Activated naive CD8-positive, alpha-beta T cell treated with anti-CD3 and anti-CD28 coated beads, Interleukin-2, amount 50 U/mL, for 16 hours (primary cell): Measurements from ENCODE around the gene PIK3C2G.
"Not testable (repeated sequence)": the region's sequence is repeated elsewhere in the genome, so short reads cannot be mapped to it uniquely, and the experiment has no call there.

Experiments used
- DNase-seq: peaks from one replicate; pipeline ENCODE4 v3.0.0-alpha.2; 2020; ENCODE audit warnings: low read depth, low spot score

The PIK3C2G gene

DNA sequence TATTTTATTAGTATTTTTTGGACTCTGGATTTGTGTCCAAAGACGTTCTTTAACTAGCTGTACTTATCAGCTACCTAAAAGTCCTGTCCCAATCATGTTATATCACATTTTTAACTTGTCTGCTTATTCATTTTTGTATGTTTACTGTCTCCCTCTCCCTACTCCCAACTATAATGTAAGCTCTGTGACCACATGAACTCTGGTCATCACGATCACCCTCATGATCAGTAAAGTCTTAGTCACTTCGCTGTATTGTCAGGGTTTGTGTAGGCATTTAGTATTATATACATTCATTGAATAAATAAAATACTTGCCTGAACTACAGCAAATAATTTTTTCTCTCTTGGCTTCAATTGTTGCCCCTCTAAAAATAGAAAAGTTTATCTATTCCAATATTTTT, 211.0 kb downstream of the PIK3C2G start:
- no peak for DNase-seq

DNA sequence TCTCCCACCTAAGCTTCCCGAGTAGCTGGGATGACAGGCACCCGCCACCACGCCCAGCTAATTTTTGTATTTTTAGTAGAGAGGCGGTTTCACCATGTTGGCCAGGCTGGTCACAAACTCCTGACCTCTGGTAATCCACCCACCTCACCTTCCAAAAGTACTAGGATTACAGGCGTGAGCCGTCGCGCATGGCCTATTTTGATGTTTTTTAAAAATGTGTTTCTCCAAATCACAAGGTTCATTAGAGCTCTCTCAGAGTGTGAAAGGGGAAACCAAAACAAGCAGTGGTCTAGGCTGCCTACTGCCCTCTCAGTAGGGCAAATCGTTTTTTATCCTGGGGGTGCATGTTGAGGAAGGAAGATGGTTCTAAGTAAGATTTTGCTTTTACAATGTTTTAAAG, 211.5 kb downstream of the PIK3C2G start:
- no peak for DNase-seq

DNA sequence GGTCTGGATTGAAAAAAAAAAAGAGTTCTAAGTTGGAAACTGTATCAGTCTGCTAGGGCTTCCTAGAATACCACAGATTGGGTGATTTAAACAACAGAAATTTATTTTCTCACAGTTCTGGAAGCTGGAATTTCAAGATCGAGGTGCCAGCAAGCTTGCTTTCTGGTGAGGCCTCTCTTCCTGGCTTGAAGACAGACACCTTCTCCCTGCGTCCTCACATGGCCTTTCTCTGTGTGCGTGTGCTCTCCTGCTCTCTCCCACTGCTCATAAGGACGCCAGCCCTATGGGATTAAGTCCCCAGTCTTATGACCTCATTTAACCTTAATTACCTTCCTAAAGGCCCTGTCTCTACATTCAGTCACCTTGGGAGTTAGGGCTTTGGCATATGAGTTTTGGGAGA, 215.5 kb downstream of the PIK3C2G start:
- DNase-seq = no peak

DNA sequence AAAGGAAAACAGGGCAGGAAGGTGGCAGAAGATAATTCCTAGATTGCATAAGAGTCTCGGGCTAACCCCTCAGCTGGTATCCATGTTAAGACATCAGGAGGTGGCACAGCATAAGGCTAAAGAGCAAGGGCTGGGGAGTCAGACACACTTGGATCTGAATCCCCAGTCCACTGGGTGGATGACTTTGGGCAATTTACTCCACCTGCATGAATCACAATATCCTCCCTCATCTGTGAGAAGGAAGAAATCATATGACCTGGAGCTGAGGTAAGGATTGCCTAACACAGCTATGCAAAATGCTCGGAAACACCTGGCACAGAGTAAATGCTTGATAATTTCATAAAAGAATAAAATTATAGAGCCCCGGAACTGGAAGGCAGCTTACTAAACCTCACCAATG, 217.9 kb downstream of the PIK3C2G start:
- no peak for DNase-seq

DNA sequence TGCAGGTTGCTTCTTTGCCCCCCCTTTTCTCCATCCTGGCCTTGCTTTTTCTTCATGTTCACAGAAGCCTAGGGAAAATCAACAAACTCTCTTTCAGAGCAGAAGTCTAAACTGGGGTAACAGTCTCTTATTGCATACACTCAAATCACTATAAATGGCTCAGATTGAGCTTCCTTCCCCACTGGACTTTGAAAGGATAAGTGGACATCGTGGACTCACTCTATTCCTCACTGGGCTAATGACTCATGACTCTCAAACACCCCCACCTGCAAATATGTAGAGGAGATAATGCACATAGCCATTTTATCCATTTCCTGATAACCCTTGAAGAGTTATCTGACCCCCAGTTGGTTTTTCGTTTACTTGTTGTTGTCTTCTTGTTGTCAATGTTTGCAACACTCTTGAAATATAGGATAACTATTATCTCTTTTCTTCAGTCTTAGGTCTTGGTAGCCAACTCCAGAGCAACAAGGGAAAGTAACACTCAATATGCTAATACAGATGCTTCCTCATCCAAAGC, 221.3 kb downstream of the PIK3C2G start:
- no peak for DNase-seq

DNA sequence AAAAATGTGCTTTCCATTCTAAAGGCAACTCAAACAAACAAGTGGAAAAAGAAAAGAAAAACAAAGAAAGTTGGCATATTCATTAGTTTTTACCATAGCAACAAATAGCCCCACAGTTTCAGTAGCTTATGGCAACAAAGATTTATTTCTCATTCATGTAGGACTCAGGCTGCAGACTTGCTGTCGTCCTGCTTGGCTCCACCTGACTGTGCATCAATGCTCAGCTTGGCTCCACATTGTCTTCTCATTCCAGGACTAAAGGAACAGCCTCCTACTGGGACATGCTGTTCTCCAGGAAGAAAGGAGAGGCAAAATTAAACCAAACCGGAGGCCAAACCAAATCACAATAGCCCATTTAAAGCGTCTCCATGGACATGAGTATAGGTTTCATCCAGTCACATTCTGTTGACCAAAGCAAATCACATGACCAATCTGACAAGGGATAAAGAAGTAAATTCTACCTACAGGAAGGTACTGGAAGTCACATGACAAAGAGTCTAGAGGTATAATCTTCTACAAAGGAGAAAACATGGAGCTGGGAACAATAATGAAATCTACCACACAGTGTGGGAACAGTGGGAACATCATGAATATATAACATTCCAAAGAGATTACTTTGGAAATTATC, 222.5 kb downstream of the PIK3C2G start:
- no peak for DNase-seq

DNA sequence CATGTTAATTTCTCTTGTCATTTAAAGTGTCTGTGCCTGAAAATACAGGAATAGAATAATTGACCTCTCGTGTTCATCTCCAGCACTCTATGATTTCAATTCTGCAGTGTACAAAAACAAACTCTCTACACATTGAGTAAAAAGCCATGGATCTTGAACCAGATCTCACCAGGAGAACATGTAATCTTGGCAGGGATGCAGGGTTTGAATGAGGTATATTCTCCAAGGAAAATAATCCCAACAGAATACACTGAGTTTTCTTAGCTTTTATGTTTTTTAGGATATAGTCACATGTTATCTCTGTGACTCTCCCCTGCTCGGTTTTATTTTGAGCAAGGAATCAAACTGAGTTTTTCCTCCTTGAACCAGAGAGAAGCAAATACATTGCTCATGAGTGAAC, 224.7 kb downstream of the PIK3C2G start:
- no peak for DNase-seq

DNA sequence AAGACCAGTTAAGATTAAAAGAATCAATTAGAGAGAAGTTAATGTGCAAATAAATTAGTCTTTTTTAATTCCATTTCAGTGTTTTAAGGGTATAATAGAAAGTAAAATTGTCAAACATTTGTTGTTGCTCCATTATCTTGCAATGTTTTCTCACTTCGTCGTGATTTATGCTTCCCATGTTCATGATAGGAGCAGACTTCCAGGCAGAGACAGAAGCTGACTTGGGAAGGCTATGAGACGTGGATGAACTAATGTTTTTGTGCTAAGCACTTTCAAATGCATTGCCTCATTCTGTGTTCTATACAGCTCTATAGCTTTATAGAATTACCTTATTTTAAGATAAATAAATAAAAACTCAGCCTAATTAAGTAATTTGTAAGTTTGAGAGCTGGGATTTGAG, 226.2 kb downstream of the PIK3C2G start:
- DNase-seq = no peak

DNA sequence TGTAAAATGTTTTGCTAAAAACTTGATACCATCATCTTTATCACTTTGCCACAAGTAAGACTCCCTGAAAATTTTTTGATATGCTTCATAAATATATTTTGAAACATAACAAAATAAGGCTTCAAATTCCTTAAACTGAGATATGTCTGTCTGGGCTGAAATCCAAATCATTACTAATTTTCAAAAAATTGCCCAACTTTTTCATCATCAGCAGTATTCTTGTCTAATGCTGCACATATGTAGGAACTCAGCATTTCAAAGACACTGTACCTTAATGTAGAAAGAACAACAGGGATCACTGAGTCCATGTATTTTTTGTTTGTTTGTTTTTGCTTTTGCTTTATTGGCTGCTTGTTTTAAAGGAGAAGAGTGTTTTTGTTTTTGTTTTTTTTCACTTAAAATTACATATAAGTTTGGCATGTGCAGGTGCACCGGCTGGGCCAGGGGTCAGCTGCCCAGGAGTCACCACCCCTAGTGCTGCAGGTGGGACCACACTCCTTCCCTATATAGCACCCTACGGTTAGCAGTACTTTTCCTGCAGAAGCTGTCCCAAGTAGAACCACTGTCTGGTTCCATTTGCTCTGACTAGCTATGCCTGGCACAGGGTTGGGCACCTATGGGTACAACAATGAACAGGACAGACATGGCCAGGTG, 231.2 kb downstream of the PIK3C2G start:
- no peak for DNase-seq

DNA sequence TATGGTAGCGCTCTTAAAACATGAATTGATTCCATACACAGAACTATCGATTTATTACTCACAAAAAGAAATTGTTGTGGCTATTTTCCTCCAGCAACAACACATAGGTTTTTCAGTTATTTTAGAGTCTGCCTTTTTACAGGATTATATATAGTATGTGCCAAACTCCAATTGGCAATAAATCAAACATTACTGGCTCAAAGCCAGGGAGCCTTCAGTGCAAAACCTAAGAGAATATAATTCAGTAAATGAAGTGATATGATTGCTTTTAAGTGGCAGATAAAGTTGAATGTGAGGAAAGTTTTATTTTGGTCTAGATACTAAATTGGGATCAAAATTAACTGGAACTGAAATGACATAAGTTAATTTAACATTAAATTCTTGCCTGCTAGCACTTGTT, 234.8 kb downstream of the PIK3C2G start:
- no peak for DNase-seq

DNA sequence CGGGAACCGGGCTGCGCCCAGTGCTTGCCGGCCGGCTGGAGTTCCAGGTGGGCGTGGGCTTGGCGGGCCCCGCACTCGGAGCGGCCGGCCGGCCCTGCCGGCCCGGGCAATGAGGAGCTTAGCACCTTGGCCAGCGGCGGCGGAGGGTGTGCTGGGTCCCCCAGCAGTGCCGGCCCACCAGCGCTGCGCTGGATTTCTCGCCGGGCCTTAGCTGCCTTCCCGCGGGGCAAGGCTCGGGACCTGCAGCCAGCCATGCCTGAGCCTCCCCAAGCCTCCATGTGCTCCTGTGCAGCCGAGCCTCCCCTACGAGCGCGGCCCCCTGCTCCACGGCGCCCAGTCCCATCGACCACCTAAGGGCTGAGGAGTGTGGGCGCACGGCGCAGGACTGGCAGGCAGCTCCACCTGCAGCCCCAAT, 238.8 kb downstream of the PIK3C2G start:
- not testable (repeated sequence) for DNase-seq

DNA sequence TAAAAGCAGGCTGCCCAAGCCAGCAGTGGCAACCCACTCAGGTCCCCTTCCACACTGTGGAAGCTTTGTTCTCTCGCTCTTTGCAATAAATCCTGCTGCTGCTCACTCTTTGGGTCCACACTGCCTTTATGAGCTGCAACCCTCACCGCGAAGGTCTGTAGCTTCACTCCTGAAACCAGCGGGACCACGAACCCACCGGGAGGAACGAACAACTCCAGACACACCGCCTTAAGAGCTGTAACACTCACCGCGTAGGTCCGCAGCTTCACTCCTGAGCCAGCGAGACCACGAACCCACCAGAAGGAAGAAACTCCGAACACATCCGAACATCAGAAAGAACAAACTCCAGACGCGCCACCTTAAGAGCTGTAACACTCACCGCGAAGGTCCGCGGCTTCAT, 239.4 kb downstream of the PIK3C2G start:
- DNase-seq = not testable (repeated sequence)

DNA sequence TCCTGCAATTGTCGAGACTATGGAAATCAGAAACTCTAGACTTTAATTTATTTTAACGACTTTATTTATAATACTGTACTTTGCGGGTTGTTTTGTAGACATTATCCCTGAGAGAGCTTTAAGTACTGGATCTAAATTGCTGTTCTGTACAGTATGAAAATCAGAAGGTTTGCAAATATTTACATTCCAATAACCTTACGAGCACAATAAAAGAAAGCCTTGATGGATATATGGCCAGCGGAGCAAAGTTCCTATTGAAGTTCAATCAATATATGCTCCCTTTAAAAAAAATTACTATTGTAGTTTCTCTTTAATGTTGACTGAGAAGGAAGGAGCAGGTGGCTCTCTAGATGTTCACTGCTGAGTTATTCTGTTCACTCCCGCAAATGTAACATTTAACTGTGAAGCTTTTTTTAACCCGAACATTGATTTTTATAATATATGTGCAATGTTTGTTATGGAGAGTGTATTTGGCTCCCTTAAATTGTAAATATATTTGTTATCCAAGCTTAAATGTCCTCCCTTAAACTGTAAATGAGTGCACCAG, 241.2 kb downstream of the PIK3C2G start:
- DNase-seq = no peak

DNA sequence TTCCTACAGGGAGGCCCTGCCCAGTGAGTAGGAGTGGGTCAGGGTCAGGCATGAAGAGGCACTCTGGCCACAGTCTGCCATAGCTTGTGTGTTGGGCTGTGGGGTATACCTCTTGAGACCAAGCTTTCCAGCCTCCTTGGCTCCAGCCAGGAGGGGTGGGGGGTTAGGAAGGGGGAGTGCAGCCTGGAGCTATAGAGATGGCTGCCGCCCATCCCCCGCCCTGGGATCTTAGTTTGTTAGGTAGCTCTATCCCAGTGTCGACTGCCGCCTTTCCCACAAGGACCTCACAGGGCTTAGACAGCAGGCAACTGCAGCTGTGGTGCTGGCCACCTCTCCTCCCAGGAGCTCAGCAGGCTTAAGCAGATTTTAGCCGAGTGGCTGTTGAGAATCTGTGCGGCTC, 260.1 kb downstream of the PIK3C2G start:
- no peak for DNase-seq

DNA sequence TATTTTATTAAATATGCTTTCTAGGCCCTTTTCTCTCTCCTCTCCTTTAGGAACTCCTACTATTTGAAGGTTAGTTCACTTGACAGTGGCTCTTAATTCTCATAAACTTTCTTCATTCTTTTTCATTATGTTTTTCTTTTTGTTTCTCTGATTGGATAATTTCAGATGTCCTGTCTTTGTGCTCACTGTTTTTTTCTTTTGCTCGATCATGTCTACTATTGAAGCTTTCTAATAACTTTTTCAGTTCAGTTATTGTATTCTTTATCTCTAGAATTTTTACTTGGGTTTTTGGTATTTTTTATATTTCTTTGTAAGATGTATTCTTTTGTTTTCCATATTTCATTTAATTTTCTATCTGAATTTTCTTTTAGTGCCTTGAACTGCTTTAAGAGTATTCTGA, 261.5 kb downstream of the PIK3C2G start:
- DNase-seq = no peak

DNA sequence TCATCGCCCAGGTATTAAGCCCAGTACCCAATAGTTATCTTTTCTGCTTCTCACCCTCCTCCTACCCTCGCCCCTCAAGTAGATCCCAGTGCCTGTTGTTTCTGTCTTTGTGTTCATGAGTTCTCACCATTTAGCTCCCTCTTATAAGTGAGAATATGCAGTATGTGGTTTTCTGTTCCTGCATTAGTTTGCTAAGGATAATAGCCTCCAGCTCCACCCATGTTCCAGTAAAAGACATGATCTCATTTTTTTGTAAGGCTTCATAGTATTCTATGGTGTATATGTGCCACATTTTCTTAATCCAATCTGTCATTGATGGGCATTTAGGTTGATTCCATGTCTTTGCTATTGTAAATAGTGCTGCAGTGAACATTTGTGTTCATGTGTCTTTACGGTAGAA, 281.2 kb downstream of the PIK3C2G start:
- DNase-seq = not testable (repeated sequence)

DNA sequence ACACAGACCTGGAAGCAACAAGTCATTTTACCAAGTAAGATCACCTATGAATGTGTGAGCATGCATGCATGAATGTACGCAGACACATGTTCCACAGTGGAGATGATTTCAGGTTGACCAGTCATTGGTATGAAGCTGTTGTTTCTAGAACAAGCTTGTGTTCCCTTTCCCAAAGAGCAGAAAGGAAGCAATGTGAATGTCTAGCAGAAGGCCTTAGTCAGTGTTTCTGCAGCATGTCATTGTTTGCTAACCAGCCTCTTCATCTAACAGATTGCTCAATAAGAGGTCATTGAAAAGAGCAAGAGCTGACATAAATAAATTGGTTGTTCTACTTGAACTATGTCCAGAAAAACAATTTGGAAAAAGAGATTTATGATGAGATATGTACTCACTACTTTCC, 285.1 kb downstream of the PIK3C2G start:
- DNase-seq = no peak

DNA sequence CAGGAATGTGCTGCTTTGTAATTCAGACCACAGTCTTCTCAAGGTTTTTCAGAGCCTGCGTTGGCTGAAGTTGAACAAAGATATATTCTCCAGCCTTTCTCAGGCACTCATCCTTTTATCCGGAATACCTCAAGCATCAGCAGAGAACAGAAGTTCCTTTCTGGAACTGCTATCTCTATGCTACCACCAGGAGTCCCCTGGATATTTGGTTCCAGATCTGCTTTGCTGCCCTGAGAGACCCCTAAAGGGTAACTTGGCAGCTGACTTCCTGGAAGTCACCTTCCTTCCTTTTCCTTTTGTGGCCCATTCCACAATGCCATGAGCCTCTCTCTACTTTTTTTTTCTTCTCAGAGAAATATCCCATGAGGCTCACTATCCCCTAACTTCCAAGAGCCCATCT, 288.3 kb downstream of the PIK3C2G start:
- DNase-seq = no peak

DNA sequence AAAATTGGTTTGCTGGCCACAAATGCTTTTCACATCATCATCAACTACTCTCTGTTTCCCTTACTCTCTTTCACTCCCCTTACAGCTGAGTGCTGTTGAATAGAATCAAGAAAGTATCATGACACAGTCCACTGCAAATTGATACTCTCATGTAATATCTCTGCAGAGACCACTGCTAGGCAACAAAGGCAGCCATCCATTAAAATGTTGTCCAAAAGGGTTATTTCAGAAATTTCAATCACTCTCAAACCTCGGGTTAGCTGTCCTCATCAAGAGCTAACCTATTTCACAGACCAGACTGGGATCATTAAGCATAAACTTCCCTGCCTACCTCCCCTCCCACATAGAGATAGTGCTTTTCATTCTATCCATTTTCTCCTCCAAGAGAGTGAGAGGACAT, 289.8 kb downstream of the PIK3C2G start:
- no peak for DNase-seq

DNA sequence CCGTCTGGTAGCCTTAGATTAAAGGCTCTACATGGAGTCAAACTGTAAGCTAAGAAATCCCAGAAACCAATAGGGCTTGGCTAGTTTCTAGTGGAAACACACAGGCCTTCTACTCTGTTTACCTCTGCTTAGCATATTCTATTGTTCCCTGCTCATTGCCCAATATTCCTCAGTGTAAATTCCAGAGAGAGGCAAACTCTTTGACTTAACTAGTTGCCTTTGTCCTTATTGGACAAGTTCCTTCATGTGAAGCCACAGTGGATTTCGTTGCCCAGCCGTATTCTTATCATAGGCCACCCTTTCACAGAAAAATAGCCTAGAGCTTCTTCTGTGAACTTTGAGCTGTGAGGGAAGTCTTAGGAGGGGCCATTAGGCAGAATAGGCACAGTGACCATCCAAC, 290.4 kb downstream of the PIK3C2G start:
- no peak for DNase-seq

DNA sequence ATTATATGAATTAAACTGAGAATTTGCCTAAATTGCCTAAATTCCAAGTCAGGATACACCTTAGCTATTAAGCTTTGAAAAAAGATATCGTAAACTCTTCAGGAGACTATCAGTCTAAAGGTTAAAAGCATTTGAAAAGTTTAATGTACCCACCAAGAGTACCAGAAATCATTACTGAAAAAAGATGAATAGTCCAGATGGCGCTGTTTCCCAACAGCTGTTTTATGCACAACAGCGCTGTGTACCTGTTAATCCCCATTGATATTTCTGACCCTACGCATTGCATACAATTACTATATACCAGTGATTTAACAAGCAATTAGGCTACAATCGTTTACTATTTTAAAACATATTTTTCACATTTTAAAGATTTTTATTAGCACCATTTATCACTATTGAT, 291.5 kb downstream of the PIK3C2G start:
- no peak for DNase-seq

DNA sequence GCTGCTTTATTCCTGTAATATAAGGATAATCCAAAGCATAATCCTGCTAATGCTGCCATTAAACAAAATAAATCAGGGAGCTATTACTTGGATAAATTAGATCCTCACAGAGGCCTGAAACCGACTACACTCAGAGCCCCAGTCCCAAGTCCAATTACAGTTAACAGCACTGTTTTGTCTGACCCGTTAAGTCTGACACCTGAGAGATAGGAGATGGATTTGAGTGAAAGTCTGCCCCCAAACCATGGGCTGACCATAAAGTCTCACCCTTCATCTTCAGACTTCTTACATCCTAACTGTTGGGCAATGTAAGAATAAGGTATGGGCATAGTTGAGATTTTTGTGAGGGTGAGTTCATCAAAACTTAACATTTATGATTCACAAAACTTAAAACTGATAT, 294.8 kb downstream of the PIK3C2G start:
- DNase-seq = no peak

DNA sequence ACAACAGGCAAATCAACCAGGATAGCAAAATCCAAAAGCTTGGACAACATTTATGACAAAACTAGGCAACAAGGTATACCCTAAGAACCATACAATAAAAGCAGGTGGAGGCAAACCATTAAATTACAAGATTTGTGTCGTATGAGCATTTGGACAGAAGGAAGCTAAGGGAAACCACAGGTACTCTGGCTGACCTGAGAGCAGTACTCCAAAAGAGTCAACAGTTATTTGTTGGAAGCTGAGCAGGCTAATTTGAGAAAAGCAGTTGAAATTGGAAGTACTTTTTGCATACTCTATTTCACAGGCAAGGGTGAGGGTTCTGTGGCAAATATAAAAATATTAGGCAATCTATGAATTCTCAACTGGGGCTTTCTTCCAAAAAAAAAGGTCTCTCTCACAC, 297.9 kb downstream of the PIK3C2G start:
- DNase-seq = no peak
